GM10266 (cell line): Measurements from ENCODE around the gene INSR.

Experiments
- DNase-seq: peaks from one replicate; pipeline ENCODE4 v3.0.0; 2012; ENCODE audit errors: extremely low spot score
- TF ChIP-seq, protein P1 (sequence below): IDR thresholded peaks from 2 replicates; pipeline ENCODE4 v1.5.1; 2012; ENCODE audit warnings: mild to moderate bottlenecking, low read depth; ENCODE audit not compliant: control insufficient read depth, insufficient read depth; ENCODE audit errors: missing control alignments

INSR gene

DNA sequence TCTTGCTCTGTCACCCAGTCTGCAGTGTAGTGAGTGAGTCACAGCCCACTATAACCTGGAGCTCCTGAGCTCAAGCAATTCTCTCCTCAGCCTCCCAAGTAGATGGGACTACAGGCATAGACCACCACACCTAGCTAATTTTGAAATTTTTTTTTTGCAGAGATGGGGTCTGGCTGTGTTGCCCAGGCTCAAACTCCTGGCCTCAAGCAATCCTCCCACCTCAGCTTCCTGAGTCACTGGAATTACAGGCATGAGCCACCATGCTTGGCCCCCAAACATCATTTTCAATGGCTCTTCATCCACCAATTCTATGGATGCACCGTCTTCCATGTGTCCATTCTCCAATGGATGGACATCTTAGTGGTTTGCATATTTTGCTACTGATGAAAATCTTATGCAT, 155.8 kb downstream of the INSR start:
- no peak for DNase-seq
- TF ChIP-seq, protein P1, sequence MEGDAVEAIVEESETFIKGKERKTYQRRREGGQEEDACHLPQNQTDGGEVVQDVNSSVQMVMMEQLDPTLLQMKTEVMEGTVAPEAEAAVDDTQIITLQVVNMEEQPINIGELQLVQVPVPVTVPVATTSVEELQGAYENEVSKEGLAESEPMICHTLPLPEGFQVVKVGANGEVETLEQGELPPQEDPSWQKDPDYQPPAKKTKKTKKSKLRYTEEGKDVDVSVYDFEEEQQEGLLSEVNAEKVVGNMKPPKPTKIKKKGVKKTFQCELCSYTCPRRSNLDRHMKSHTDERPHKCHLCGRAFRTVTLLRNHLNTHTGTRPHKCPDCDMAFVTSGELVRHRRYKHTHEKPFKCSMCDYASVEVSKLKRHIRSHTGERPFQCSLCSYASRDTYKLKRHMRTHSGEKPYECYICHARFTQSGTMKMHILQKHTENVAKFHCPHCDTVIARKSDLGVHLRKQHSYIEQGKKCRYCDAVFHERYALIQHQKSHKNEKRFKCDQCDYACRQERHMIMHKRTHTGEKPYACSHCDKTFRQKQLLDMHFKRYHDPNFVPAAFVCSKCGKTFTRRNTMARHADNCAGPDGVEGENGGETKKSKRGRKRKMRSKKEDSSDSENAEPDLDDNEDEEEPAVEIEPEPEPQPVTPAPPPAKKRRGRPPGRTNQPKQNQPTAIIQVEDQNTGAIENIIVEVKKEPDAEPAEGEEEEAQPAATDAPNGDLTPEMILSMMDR = no peak

DNA sequence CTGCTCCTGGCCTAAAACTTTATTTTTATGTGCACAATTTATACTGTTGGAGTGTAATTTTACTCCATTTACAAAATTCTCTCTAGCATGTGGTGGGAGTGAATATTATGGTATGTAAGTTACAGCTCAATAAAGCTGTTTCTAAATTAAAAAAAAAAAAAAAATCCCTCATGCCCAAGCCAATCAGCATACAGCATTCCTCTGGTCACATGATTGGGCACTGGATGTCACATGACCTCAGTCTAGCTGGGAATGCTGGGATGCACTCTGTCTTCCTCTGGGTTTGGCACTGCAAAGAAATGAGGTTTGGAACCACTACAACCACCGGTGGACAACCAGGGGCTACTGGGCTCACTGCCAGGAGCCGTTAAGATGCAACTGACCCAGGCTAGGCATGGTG, 157.1 kb downstream of the INSR start:
- TF ChIP-seq, protein P1 = no peak
- DNase-seq = no peak

DNA sequence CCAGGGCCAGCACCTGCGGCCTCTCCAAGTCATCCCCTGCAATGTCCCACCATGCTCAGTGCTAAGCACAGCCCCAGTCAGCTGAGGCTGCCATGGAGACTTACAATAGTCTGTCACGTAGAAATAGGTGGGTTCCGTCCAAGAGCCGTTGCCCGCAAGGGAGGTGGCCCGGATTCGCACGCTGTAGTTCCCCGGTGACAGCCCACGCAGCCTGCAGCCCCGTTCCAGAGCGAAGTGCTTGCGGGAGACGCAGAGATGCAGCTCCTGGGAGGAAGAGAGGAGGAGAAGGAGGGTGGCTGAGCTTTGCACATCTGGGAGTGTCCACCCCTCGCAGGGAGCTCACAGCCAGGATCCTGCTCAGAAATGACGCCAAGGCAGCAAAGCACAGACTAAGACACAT, 162.2 kb downstream of the INSR start:
- no peak for DNase-seq
- TF ChIP-seq, protein P1 = no peak

DNA sequence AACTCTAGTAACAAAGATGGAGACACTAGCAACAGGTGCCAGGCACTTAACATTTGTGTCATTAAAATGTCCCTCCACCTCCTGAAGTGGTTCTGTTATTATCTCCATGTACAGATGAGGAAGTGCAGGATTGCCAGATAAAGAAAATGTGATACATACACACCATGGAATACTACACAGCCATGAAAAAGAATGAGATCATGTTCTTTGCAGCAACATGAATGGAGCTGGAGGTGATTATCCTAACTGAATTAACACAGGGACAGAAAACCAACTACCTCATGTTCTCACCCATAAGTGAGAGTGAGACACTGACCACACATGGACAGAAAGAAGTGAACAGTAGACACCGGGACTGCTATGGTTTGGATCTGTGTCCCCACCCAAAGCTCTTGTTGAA, 164.2 kb downstream of the INSR start:
- DNase-seq = no peak
- TF ChIP-seq, protein P1 = no peak

DNA sequence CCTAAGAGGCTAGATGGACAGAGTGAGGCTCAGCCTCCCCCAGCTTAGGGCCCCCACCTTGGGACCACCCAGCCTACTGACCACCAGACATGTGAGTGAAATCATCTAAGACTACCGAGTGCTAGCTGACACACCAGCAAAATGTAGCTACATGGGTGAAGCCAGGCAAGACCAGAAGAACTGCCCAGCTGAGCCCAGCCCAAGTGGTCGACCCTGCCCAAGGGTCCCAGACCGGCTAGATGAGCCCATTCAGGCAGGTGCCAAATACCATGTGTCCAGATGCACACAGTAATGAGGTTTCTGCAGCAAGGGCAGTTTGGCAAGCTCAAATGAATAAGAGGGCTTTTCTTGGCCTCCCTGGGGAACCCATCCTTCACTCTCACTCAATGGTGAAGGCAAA, 168.1 kb downstream of the INSR start:
- no peak for DNase-seq
- TF ChIP-seq, protein P1 = no peak

DNA sequence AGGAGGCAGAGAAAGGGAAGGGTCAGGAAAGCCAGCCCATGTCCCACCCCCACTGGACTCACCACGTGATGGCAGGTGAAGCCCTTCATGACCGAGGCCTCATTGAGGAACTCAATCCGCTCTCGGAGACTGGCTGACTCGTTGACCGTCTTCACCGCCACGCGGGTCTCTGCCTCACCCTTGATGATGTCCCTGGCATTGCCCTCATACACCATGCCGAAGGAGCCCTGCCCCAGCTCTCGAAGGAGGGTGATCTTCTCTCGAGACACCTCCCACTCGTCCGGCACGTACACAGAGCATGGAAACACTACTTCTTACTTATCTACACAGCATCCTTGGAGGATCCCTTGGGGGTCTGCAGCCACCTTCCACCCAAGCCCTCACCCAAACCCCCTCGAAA, 169.0 kb downstream of the INSR start:
- no peak for DNase-seq
- TF ChIP-seq, protein P1 = no peak

DNA sequence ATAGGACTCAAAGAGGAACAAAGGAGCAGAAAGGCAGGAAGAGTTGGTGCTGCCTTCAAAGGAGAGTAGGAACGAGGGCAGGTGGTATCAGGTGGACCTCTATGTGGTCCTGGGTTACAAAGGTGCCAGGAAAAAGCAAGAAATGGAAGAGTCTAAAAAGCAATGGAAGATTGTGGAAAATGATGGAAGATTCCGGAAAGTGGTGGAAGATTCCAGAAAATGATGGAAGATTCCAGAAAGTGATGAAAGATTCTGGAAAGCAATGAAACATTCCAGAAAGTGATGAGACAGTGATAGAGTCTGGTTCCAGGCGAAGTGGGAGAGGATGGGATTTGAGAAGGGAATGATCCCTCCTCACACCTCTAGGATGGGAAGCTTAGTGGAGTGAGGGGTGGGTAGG, 169.4 kb downstream of the INSR start:
- TF ChIP-seq, protein P1 = no peak
- no peak for DNase-seq
